Mesothelial cell of epicardium (in vitro differentiated cells): ENCODE measurements around the gene CDK4. TPM values are rescaled to one million over a fixed set of nuclear protein-coding genes. Genes with fewer than 3 reads are reported as not detected.

Source experiments
- DNase-seq, 2 experiments: peaks; one replicate each; pipeline ENCODE4 v3.0.0; 2021; ENCODE audit warnings: low spot score in 2 of 2; ENCODE audit not compliant: unreplicated experiment in 2 of 2
- H3K27ac Mint-ChIP-seq: 2 replicates; pipeline ENCODE4 v1.8.0; 2021; ENCODE audit warnings: mixed read lengths
- H3K27me3 Mint-ChIP-seq: 2 replicates; pipeline ENCODE4 v1.8.0; 2021; ENCODE audit warnings: low read depth, mixed read lengths
- H3K36me3 Mint-ChIP-seq: 2 replicates; pipeline ENCODE4 v1.8.0; 2021; ENCODE audit warnings: mixed read lengths
- H3K4me1 Mint-ChIP-seq: 2 replicates; pipeline ENCODE4 v1.8.0; 2021; ENCODE audit warnings: mixed read lengths
- H3K4me3 Mint-ChIP-seq: 2 replicates; pipeline ENCODE4 v1.8.0; 2021; ENCODE audit warnings: mild to moderate bottlenecking, moderate library complexity, mixed read lengths
- H3K9me3 Mint-ChIP-seq: 2 replicates; pipeline ENCODE4 v1.8.0; 2021; ENCODE audit warnings: mixed read lengths
- CTCF ChIP-seq: fragments of 200-600 bp; sonication (generic); IDR thresholded peaks from one replicate; pipeline ENCODE4 v1.5.0; 2021; ENCODE audit warnings: antibody characterized with exemption; ENCODE audit not compliant: unreplicated experiment
- total RNA-seq: library from RNA; stranded (reverse); gene quantifications from 3 replicates; pipeline ENCODE4 v1.2.1, GENCODE V29; 2021

CDK4 gene
- total RNA-seq, 1 donor from 2014 or later: 171 TPM

- Mint-ChIP-seq H3K27me3 (peaks cover 80% of the 10 kb centered on the region), H3K4me3 (peak overlapping the region; percentile 64), H3K27ac (no peak overlapping the region), H3K36me3 (no peaks in the 10 kb centered on the region), H3K4me1 (peaks cover 20% of the 10 kb centered on the region), H3K9me3 (no peaks in the 10 kb centered on the region)
- no peak for TF ChIP-seq CTCF
- DNase-seq: no peak
Measured at GRCh38 chr12:57739387-57739786, 12.7 kb downstream of the CDK4 start.

GRCh38 chr12:57738661-57739237 is 13.4 kb downstream of the CDK4 start, which contains the start of gene AGAP2:
AGAP2 (minus strand) TSS chr12:57738742; CDS start chr12:57738246, 496 bp downstream.
- DNase-seq: no peak
- no peaks in the 10 kb centered on the region for H3K9me3 Mint-ChIP-seq
- peak within 1 kb of the TSS; percentile 64 for H3K4me3 Mint-ChIP-seq
- H3K27ac Mint-ChIP-seq: no peak within 1 kb of the TSS
- no peak for TF ChIP-seq CTCF
- peaks cover 83% of the 10 kb centered on the region for H3K27me3 Mint-ChIP-seq
- peaks cover 15% of the 10 kb centered on the region for H3K4me1 Mint-ChIP-seq
- no peaks in the 10 kb centered on the region for H3K36me3 Mint-ChIP-seq

GRCh38 chr12:57737467-57738460 is 14.3 kb downstream of the CDK4 start:
- no peak for TF ChIP-seq CTCF
- no peak overlapping the region for H3K4me3 Mint-ChIP-seq
- peaks cover 15% of the 10 kb centered on the region for H3K4me1 Mint-ChIP-seq
- H3K27me3 Mint-ChIP-seq: peaks cover 88% of the 10 kb centered on the region
- no peak overlapping the region for H3K27ac Mint-ChIP-seq
- no peaks in the 10 kb centered on the region for H3K9me3 Mint-ChIP-seq
- no peak for DNase-seq
- no peaks in the 10 kb centered on the region for H3K36me3 Mint-ChIP-seq

- Mint-ChIP-seq H3K4me1 (peaks cover 15% of the 10 kb centered on the region), H3K27ac (no peak overlapping the region), H3K9me3 (no peaks in the 10 kb centered on the region), H3K36me3 (no peaks in the 10 kb centered on the region), H3K4me3 (peak overlapping the region; percentile 54), H3K27me3 (peaks cover 88% of the 10 kb centered on the region)
- DNase-seq: no peak
- TF ChIP-seq CTCF: no peak
Measured at GRCh38 chr12:57736741-57737466, 15.2 kb downstream of the CDK4 start.

GRCh38 chr12:57735952-57736740 is 16.0 kb downstream of the CDK4 start:
- Mint-ChIP-seq H3K9me3 (no peaks in the 10 kb centered on the region), H3K4me1 (peaks cover 15% of the 10 kb centered on the region), H3K27ac (no peak overlapping the region), H3K27me3 (peaks cover 88% of the 10 kb centered on the region), H3K4me3 (peak overlapping the region; percentile 54), H3K36me3 (no peaks in the 10 kb centered on the region)
- no peak for DNase-seq
- TF ChIP-seq CTCF: no peak
